Osteoblast (primary cell): ENCODE data around the gene MUCL3. TPM values are rescaled to one million over a fixed set of nuclear protein-coding genes. Genes with fewer than 3 reads are reported as not detected.

Experiments used
- DNase-seq: peaks from one replicate; pipeline ENCODE4 v3.0.0; 2011; ENCODE audit warnings: low spot score, mixed read lengths; ENCODE audit not compliant: insufficient read length; ENCODE audit errors: missing footprints
- H2AFZ ChIP-seq: 2 replicates; pipeline ENCODE4 v1.6.0; 2011; ENCODE audit warnings: mild to moderate bottlenecking, low read length
- H3K27ac ChIP-seq: 2 replicates; pipeline ENCODE4 v1.5.1; 2011; ENCODE audit warnings: mild to moderate bottlenecking, low read depth, low read length, moderate library complexity
- H3K27me3 ChIP-seq: 2 replicates; pipeline ENCODE4 v1.6.0; 2012; ENCODE audit warnings: mild to moderate bottlenecking, control low read depth, inconsistent platforms, low read length, moderate library complexity; ENCODE audit not compliant: insufficient read depth
- H3K36me3 ChIP-seq: 2 replicates; pipeline ENCODE4 v1.5.1; 2011; ENCODE audit warnings: mild to moderate bottlenecking, low read length, control low read depth, moderate library complexity; ENCODE audit not compliant: insufficient read depth
- H3K4me1 ChIP-seq: 2 replicates; pipeline ENCODE4 v1.5.1; 2011; ENCODE audit warnings: mild to moderate bottlenecking, low read length, control low read depth, moderate library complexity; ENCODE audit not compliant: insufficient read depth
- H3K4me2 ChIP-seq: 2 replicates; pipeline ENCODE4 v1.6.0; 2011; ENCODE audit warnings: mild to moderate bottlenecking, low read length; ENCODE audit not compliant: insufficient read depth
- H3K4me3 ChIP-seq: fragments of 200-600 bp; sonication (generic); 3 replicates; pipeline ENCODE4 v1.5.1; 2012; ENCODE audit warnings: mild to moderate bottlenecking, low read length, inconsistent platforms; ENCODE audit not compliant: insufficient read depth
- H3K79me2 ChIP-seq: 2 replicates; pipeline ENCODE4 v1.6.0; 2012; ENCODE audit warnings: mild to moderate bottlenecking, low read length, control low read depth, inconsistent platforms; ENCODE audit not compliant: insufficient read depth
- H3K9me3 ChIP-seq: 2 replicates; pipeline ENCODE4 v1.5.1; 2011; ENCODE audit warnings: low read depth, low read length, control low read depth
- H4K20me1 ChIP-seq: 2 replicates; pipeline ENCODE4 v1.6.0; 2012; ENCODE audit warnings: mild to moderate bottlenecking, low read length, control low read depth; ENCODE audit not compliant: insufficient read depth
- CTCF ChIP-seq: IDR thresholded peaks from 2 replicates; pipeline ENCODE4 v1.5.1; 2011; ENCODE audit warnings: mild to moderate bottlenecking, low read depth, low read length, moderate library complexity; ENCODE audit errors: extremely low read depth
- total RNA-seq: library from RNA; depleted of rRNA; stranded (reverse); fragments of >200 nt; gene quantifications from 2 replicates; pipeline ENCODE4 v1.2.3, GENCODE V29; 2012

MUCL3 gene
- total RNA-seq, 1 donor: not detected

DNA sequence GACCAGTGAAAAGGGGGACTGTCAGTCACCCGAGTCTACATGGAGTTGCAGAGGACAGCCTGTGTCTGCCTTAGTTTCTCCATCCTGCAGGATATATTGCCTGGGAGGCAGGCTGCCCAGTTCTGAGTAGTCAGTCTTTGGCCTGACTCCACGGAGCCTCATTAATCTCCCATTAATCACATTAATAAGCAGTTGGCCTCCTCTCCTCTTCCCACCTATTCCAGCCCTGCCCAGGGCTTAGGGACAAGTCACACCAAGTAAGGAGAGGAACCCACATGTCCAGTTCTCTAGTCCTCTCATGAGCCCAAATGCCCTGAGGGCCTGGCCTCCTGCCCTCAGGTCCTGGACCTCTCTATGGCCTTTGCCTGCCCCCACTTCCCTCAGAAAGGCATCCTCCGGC is 1.3 kb upstream of the MUCL3 start:
- Histone ChIP-seq H4K20me1 (no peaks in the 10 kb centered on the region), H3K4me2 (no peak overlapping the region), H3K27me3 (peaks cover 21% of the 10 kb centered on the region), H3K4me1 (peaks cover 8% of the 10 kb centered on the region), H2AFZ (no peak overlapping the region), H3K27ac (no peak overlapping the region), H3K4me3 (no peak overlapping the region), H3K79me2 (no peaks in the 10 kb centered on the region), H3K36me3 (no peaks in the 10 kb centered on the region), H3K9me3 (no peaks in the 10 kb centered on the region)
- TF ChIP-seq CTCF: no peak
- no peak for DNase-seq

- H4K20me1 ChIP-seq: no peaks in the 10 kb centered on the region
- peak; percentile 72 for TF ChIP-seq CTCF
- peak overlapping the region; percentile 24 for H3K4me3 ChIP-seq
- no peak overlapping the region for H3K27ac ChIP-seq
- H3K9me3 ChIP-seq: no peaks in the 10 kb centered on the region
- peak; percentile 97 for DNase-seq
- peaks cover 8% of the 10 kb centered on the region for H3K4me1 ChIP-seq
- peak overlapping the region; percentile 45 for H3K4me2 ChIP-seq
- peaks cover 33% of the 10 kb centered on the region for H3K27me3 ChIP-seq
- peak overlapping the region; percentile 93 for H2AFZ ChIP-seq
- no peaks in the 10 kb centered on the region for H3K79me2 ChIP-seq
- no peaks in the 10 kb centered on the region for H3K36me3 ChIP-seq
Measured at GRCh38 chr6:30942338-30943060, 1.7 kb downstream of the MUCL3 start.

DNA sequence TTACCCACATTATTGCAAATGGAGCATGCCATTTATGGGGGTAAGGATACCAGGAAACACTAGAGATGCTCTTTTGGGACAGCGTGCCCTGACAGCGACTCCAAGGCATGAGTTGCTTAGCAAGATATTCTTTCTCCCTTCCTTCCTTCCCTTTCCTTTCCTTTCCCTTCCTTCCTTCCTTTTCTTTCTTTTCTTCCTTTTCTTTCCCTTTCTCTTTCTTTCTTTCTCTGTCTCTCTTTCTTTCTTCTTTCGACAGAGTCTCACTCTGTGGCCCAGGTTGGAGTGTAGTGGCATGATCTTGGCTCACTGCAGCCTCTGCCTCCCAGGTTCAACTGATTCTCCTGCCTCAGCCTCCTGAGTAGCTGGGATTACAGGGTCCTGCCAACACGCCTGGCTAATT is 3.3 kb downstream of the MUCL3 start:
- no peak for DNase-seq
- Histone ChIP-seq H3K4me2 (no peak overlapping the region), H3K27ac (no peak overlapping the region), H3K4me3 (no peak overlapping the region), H3K36me3 (no peaks in the 10 kb centered on the region), H2AFZ (no peak overlapping the region), H3K27me3 (peaks cover 35% of the 10 kb centered on the region), H4K20me1 (no peaks in the 10 kb centered on the region), H3K4me1 (peaks cover 8% of the 10 kb centered on the region), H3K9me3 (no peaks in the 10 kb centered on the region), H3K79me2 (no peaks in the 10 kb centered on the region)
- TF ChIP-seq CTCF: no peak

DNA sequence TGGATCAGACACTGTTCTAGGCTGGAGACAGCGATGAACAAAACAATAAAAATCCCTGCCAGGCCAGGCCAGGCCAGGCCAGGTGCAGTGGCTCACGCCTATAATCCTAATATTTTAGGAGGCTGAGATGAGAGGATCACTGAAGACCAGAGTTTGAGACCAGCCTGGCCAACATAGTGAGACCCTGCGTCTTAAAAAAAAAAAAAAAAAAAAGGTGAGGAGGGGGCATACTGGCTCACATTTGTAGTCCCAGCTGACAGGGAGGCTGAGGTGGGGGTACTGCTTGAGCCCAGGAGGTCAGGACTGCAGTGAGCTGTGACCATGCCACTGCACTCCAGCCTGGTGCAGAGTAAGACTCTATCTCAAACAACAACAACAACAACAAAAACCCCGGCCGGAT is 4.5 kb downstream of the MUCL3 start:
- Histone ChIP-seq H3K4me2 (no peak overlapping the region), H3K9me3 (no peaks in the 10 kb centered on the region), H3K27ac (no peak overlapping the region), H3K36me3 (no peaks in the 10 kb centered on the region), H4K20me1 (no peaks in the 10 kb centered on the region), H3K4me1 (peaks cover 8% of the 10 kb centered on the region), H3K27me3 (peaks cover 35% of the 10 kb centered on the region), H2AFZ (no peak overlapping the region), H3K79me2 (no peaks in the 10 kb centered on the region), H3K4me3 (no peak overlapping the region)
- DNase-seq: no peak
- no peak for TF ChIP-seq CTCF
